Esophagus squamous epithelium (tissue), 5 donors: ENCODE results near the gene CAMKMT. TPM values are rescaled to one million over a fixed set of nuclear protein-coding genes. Genes with fewer than 3 reads are reported as not detected.

ENCODE experiments used
- DNase-seq: peaks from one replicate; lab custom pipeline; 2025; lab: John Stamatoyannopoulos, UW
- H3K27ac ChIP-seq, 4 donors: fragments of 200-600 bp; sonication (generic); one replicate each; pipeline ENCODE4 v1.5.1; 2016 to 2019; ENCODE audit warnings: mild to moderate bottlenecking in 1 of 4
- H3K27me3 ChIP-seq, 4 donors: fragments of 200-600 bp; sonication (generic); 1 replicate in 3 of 4; 2 replicates in 1 of 4; pipeline versions ENCODE4 v1.5.1 to v1.6.0; 2017 to 2021; ENCODE audit warnings: antibody characterized with exemption in 1 of 4
- H3K36me3 ChIP-seq, 3 donors: fragments of 200-600 bp; sonication (generic); one replicate each; pipeline ENCODE4 v1.5.1; 2016 to 2019
- H3K4me1 ChIP-seq, 3 donors: fragments of 200-600 bp; sonication (generic); one replicate each; pipeline ENCODE4 v1.5.1; 2017 to 2019
- H3K4me3 ChIP-seq, 4 donors: fragments of 200-600 bp; sonication (generic); 1 replicate in 3 of 4; 2 replicates in 1 of 4; pipeline ENCODE4 v1.5.1; 2016 to 2019; ENCODE audit warnings: mild to moderate bottlenecking in 2 of 4, moderate library complexity in 1 of 4
- H3K9me3 ChIP-seq, 3 donors: fragments of 200-600 bp; sonication (generic); one replicate each; pipeline ENCODE4 v1.5.1; 2016 to 2019
- POLR2A ChIP-seq, 4 donors: fragments of 450-650 bp; IDR thresholded peaks; one replicate each; pipeline ENCODE4 v1.6.1; 2017; ENCODE audit warnings: antibody characterized with exemption in 4 of 4, mild to moderate bottlenecking in 4 of 4, moderate library complexity in 3 of 4
- WGBS, 2 donors: methylation state at CpG; one replicate each; pipeline ENCODE4 v1.1.5; 2018; 5-methylcytosine and 5-hydroxymethylcytosine counted together
- intact Hi-C: fragments of 100-400 bp; cut with DNase I; formaldehyde crosslinking; loops from one replicate; pipeline ENCODE4 v1.15.0; 2022
- total RNA-seq, 4 donors: library from RNA; depleted of rRNA; stranded (reverse); fragments of >200 nt; gene quantifications; one replicate each; pipeline ENCODE4 v1.1.0, GENCODE V29; 2016
- TF ChIP-seq, protein P1 (sequence below), 6 experiments: fragments of 450-650 bp in 4 of 6; fragments of 200-600 bp in 2 of 6; sonication (generic) in 2 of 6; IDR thresholded peaks; one replicate each; pipeline ENCODE4 v1.5.1; 2016 to 2019; ENCODE audit warnings: antibody characterized with exemption in 6 of 6, mild to moderate bottlenecking in 4 of 6, moderate library complexity in 4 of 6
- donor health status: DM: yes; HTN: yes; CAD: no.

Gene CAMKMT
- total RNA-seq, 4 donors from 2014 or later, result 5.7 to 14.4 (median 10.6) TPM

GRCh38 chr2:44602446-44602845, 240.7 kb downstream of the CAMKMT start:
- intact Hi-C loops, result no loop called here
- Histone ChIP-seq H3K4me1 (peaks cover 0 to 16% (median 0%) of the 10 kb centered on the region in 3 donors), H3K27me3 (no peaks in the 10 kb centered on the region), H3K27ac (no peak overlapping the region), H3K4me3 (no peak overlapping the region), H3K36me3 (no peaks in the 10 kb centered on the region), H3K9me3 (no peaks in the 10 kb centered on the region)
- WGBS, 2 donors, result 80 to 81% methylated on average over 6 of the region's 6 CpGs
- TF ChIP-seq, protein P1, sequence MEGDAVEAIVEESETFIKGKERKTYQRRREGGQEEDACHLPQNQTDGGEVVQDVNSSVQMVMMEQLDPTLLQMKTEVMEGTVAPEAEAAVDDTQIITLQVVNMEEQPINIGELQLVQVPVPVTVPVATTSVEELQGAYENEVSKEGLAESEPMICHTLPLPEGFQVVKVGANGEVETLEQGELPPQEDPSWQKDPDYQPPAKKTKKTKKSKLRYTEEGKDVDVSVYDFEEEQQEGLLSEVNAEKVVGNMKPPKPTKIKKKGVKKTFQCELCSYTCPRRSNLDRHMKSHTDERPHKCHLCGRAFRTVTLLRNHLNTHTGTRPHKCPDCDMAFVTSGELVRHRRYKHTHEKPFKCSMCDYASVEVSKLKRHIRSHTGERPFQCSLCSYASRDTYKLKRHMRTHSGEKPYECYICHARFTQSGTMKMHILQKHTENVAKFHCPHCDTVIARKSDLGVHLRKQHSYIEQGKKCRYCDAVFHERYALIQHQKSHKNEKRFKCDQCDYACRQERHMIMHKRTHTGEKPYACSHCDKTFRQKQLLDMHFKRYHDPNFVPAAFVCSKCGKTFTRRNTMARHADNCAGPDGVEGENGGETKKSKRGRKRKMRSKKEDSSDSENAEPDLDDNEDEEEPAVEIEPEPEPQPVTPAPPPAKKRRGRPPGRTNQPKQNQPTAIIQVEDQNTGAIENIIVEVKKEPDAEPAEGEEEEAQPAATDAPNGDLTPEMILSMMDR (IDR thresholded peaks at IDR 0.05), result no peak
- no peak for TF ChIP-seq POLR2A (IDR thresholded peaks at IDR 0.05)
- no peak for DNase-seq

- intact Hi-C loops, result no loop called here
- H3K4me1 ChIP-seq, result no peaks in the 10 kb centered on the region
- no peak overlapping the region for H3K4me3 ChIP-seq
- no peak for DNase-seq
- no peaks in the 10 kb centered on the region for H3K36me3 ChIP-seq
- no peaks in the 10 kb centered on the region for H3K27me3 ChIP-seq
- TF ChIP-seq, protein P1 (IDR thresholded peaks at IDR 0.05), result no peak
- no peak for TF ChIP-seq POLR2A (IDR thresholded peaks at IDR 0.05)
- no peak overlapping the region for H3K27ac ChIP-seq
- no peaks in the 10 kb centered on the region for H3K9me3 ChIP-seq
- WGBS, 2 donors, result 73 to 79% methylated on average over 1 of the region's 1 CpG
Observed at GRCh38 chr2:44605511-44605910, 243.8 kb downstream of the CAMKMT start.

DNA sequence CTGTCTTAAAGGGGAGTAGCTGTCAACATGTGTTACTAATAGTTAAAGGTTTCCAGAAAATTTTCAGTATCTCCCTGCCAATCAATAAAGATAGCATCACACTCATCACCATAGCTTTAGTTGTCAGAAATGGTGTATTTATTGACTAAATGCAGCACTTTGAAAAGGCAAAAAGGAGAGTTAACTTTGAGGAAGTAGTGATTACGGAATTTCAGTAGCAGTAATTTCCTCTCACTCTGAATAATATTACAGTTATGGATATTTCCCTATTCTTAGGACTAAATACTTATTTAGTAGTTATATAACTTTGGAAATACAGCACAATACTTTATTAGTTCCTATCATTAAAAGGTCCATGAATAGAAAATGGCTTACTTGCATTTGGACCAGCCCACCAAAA, 250.5 kb downstream of the CAMKMT start:
- Histone ChIP-seq H3K9me3 (no peaks in the 10 kb centered on the region), H3K4me3 (no peak overlapping the region), H3K4me1 (no peaks in the 10 kb centered on the region), H3K27me3 (no peaks in the 10 kb centered on the region), H3K27ac (no peak overlapping the region), H3K36me3 (no peaks in the 10 kb centered on the region)
- intact Hi-C loops, result no loop called here
- no peak for DNase-seq
- TF ChIP-seq, protein P1 (IDR thresholded peaks at IDR 0.05), result no peak
- no peak for TF ChIP-seq POLR2A (IDR thresholded peaks at IDR 0.05)
- 75 to 80% methylated on average over 1 of the region's 1 CpG for WGBS, 2 donors

- intact Hi-C loops, result no loop called here
- no peaks in the 10 kb centered on the region for H3K4me1 ChIP-seq
- H3K4me3 ChIP-seq, result no peak overlapping the region
- no peaks in the 10 kb centered on the region for H3K36me3 ChIP-seq
- WGBS, 2 donors, result 78 to 100% methylated on average over 1 of the region's 2 CpGs
- no peaks in the 10 kb centered on the region for H3K27me3 ChIP-seq
- DNase-seq, result no peak
- no peak overlapping the region for H3K27ac ChIP-seq
- H3K9me3 ChIP-seq, result no peaks in the 10 kb centered on the region
- TF ChIP-seq POLR2A (IDR thresholded peaks at IDR 0.05), result no peak
- TF ChIP-seq, protein P1 (IDR thresholded peaks at IDR 0.05), result no peak
Observed at GRCh38 chr2:44614940-44615339, 253.2 kb downstream of the CAMKMT start.

DNA sequence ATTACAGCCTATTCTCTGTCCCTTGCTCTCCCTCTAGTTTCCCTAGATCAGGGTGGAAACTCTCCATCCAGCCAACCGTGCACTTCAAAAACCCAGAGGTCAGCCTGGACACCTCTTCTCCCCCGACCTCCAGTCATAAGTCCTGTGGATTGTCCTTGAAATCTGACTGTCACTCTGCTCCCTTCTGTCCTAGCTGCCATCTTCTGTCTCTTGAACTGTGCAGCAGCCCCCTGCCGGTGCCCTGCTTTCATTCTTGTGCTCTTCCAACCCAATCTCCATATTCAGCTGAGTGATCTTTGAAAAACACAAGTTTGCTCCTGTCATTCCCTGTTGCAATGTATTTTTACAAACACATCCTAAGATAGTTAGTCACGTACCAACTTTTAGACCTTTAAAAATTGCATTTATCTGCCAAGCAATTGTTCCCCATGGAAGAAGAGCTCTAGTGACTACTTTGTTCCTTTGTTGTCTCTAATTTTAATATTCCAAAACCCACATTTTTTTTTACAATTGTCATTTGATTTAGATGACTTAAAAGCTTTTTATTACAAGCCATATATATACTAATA, 254.3 kb downstream of the CAMKMT start:
- intact Hi-C loops, result no loop called here
- DNase-seq, result no peak

More for the DNA sequence above, 254.3 kb downstream of the CAMKMT start:
- 65 to 71% methylated on average over 4 of the region's 4 CpGs for WGBS, 2 donors
- Histone ChIP-seq H3K27me3 (no peaks in the 10 kb centered on the region), H3K36me3 (no peaks in the 10 kb centered on the region), H3K4me1 (no peaks in the 10 kb centered on the region), H3K4me3 (no peak overlapping the region), H3K9me3 (no peaks in the 10 kb centered on the region), H3K27ac (no peak overlapping the region)
- TF ChIP-seq, protein P1 (IDR thresholded peaks at IDR 0.05), result no peak
- TF ChIP-seq POLR2A (IDR thresholded peaks at IDR 0.05), result no peak
